Epithelial cell of esophagus (primary cell): ENCODE measurements around the gene APOM.

Experiments
- DNase-seq: peaks from one replicate; pipeline ENCODE4 v3.0.0; 2010; ENCODE audit warnings: low read depth
- H3K4me3 ChIP-seq: 2 replicates; pipeline ENCODE4 v1.5.1; 2011; ENCODE audit warnings: mild to moderate bottlenecking, low read length, control low read depth
- TF ChIP-seq, protein P1 (sequence below): IDR thresholded peaks from 2 replicates; pipeline ENCODE4 v1.5.1; 2011; ENCODE audit warnings: low read depth, mild to moderate bottlenecking, low read length, control low read depth, inconsistent platforms; ENCODE audit not compliant: insufficient read depth; ENCODE audit errors: missing control alignments

The APOM gene

DNA sequence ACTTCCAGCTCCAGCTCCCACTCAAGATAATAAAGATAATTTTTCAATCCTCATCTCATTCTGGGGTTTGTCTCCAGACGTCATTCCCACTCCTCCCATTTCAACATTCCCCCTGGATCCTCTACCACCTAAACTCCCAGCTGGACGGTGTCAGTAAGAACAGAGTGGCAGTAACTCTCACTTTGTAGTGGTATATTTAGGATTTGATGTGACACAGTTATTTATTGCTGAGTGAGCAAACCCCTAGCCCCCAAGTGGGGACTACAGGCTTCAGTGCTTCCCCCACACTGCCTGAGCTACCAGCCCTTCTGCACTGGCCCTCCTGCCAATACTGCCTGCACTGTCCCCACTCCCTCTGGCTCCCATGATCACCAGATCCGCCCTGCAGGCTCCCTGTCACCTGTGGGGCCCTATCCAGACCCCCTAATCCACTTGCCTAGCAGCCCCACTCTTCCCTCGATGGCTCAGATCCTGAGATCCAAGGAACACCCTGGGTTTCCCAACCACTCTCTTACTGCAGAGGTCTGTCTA is 2.5 kb downstream of the APOM start:
- no peak for DNase-seq
- TF ChIP-seq, protein P1, sequence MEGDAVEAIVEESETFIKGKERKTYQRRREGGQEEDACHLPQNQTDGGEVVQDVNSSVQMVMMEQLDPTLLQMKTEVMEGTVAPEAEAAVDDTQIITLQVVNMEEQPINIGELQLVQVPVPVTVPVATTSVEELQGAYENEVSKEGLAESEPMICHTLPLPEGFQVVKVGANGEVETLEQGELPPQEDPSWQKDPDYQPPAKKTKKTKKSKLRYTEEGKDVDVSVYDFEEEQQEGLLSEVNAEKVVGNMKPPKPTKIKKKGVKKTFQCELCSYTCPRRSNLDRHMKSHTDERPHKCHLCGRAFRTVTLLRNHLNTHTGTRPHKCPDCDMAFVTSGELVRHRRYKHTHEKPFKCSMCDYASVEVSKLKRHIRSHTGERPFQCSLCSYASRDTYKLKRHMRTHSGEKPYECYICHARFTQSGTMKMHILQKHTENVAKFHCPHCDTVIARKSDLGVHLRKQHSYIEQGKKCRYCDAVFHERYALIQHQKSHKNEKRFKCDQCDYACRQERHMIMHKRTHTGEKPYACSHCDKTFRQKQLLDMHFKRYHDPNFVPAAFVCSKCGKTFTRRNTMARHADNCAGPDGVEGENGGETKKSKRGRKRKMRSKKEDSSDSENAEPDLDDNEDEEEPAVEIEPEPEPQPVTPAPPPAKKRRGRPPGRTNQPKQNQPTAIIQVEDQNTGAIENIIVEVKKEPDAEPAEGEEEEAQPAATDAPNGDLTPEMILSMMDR: no peak
- H3K4me3 ChIP-seq: no peak overlapping the region

DNA sequence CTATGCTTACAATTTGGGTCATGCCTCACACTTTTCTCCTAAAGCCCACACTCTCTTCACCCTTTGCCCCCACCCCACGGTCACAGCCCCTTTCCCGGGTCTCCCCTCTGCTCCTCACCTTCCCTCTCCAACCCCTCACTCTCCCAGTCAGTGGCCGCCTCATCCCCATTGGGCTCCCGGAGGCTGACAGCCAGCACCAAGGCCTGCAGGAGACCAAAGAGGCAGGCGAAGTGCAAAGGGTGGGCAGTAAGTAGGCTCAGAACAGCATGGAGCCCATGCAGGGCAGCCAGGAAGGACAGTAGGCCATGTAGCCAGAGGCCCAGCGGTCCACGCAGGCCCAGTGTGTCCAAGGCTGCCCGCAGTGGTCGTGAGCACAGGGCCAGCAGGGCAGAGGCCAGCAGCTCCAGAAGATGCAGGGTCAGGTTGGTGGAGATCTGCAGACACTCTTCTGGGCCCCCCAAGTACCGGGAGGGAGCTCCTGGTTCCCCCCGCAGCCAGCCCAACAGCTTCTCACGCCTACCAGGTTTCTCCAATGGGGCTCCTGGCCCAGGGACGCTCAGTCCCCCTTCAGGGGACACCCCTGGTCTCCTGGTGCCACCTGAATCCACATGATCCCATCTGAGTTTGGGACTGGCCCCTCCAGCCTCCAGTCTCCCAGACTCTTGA is 3.4 kb downstream of the APOM start:
- DNase-seq: no peak
- TF ChIP-seq, protein P1: no peak
- peak overlapping the region; percentile 96 for H3K4me3 ChIP-seq

DNA sequence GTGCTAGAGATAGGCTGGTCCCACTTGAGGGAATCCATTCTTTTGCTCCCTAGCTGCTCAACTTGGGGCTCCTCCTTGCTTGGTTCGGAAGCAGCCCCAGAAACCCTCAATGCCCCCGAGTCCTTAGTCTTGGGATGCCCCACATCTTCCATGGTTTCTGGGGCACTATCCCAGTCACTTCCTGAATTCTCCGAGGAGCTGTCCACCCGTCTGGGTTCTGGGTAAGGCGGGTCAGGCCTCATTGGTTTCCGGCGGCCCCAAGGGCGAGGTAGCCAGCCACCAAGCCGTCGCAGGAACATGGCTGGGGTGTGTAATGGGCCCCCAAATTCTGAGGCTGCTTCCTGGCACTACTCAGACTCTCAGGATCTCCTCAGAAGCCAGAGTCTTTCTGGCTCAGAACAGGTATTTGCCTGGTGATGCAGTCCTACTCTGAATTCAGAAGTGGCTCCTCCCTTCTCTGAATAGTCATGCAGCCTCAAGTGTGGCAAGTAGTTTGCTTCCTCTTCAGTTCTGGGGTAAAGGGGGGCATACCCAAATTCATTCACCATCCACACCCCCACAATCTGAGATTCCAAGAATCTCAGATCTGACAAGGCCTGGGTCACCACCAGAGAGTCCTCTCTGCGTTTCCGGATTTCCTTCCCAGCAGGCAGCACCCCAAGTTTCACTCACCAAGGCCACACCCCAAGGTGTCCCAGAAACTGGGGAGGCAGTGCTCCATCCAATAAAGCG is 4.1 kb downstream of the APOM start:
- peak; percentile 57 for DNase-seq
- TF ChIP-seq, protein P1: no peak
- H3K4me3 ChIP-seq: peak overlapping the region; percentile 96

DNA sequence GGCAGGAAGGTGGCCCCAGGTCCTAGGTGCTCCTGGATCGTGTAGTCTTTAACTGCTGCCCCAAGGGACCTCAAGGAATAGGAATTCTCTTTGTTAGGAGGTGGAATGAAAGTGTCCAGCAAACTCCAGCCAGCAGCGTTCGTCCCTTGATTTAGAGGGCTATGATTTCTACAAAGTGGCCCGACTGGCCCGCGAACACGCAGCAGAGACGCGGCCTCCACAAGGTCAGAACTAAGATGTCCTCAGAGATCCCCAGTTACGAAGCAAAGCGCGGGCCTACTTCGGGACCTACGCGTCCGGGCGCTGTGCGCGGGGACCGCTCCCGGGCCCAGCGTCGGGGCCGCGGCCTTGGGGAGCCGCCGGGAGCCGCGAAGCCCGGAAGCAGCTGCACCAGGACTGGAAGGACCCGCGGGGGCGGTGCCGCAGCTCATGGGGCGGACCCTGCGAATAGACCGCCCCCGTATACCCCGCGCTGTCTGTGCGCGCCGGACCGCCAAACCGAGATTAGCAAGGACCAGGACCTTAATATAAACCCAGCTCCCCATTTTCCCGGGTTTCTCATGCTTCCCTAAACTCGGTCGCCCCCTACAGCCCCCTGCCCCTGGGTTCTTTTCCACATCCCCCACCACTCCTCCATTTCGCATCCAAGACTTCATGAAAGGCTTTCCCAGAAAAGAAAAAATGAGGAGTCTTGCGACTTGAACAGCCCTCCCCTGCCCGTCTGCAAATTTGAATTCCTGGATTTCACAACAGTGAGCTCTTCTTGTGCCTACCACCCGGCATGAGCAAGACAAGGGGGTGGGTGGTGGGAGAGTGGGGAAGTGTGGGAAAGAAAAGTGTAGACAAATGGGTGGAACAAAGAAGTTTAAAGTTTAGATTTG is 4.9 kb downstream of the APOM start, which contains the start of gene C6orf47:
Gene C6orf47, minus strand, starts transcription at position 398 of the 881 bp plus-strand sequence. CDS start 831 bp downstream, outside the sequence.
- H3K4me3 ChIP-seq: peak within 1 kb of the TSS; percentile 96
- DNase-seq: peak; percentile 79
- TF ChIP-seq, protein P1: no peak

DNA sequence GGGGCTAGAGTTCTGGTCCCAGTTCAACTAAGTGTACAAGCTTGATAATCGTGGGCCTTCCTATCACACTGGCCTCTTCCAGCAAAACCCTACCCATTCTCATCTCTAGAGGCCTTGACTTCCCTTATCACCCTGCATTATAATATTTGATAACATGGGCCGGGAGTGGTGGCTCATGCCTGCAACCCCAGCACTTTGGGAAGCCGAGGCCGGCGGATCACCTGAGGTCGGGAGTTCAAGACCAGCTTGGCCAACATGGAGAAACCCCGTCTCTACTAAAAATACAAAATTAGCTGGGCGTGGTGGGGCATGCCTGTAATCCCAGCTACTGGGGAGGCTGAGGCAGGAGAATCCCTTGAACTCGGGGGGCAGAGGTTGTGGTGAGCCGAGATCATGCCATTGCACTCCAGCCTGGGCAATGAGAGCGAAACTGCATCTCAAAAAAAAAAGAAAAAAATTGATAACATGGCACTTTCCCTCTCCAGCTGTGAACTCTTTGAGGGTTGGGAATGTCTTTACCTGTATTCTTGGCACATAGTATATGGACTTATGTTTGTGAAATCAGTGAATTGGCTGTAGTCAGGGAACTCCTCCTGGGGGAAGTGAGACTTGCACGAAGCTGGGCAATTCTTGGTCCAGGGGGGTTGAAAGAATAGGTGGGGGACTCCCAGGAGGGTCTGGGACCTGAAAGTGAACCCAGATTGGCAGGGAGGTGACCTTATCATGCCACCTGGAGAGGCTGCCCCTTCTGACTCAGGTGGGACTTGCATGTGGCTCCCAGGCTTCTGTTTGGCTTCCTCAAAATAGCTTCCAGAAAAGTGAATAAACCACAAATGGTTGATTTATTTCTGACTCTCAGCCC is 5.8 kb downstream of the APOM start:
- TF ChIP-seq, protein P1: no peak
- H3K4me3 ChIP-seq: peak overlapping the region; percentile 96
- no peak for DNase-seq

DNA sequence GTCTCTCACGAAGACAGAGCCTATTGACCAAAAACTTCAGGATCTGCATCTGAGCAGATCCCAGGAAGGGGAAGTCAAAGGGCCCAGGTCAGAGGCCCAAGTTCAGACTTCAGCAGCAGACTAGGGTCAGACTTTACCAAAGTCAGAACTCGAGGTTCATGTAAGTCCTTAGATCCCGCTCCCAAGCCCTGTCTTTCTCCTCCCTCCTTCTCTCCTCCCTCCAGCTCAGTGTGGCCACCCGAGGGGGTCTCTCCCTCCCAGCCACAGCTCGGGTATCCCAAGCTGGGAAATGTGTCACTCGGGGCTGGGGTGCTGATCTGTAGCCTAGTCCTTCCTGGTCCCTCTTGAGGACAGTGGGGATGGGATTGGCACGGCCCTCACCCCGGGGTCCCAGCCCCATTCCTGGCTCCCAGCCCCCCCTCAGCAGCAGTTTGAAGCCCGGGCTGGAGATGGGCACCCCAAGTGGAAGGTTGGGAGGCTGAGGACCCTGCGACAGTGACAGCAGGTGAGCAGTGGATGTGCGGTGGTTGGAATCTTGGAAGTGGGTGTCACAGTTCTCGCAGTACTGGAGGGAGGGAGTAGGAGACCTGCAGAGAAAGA is 6.5 kb downstream of the APOM start:
- H3K4me3 ChIP-seq: no peak overlapping the region
- DNase-seq: no peak
- TF ChIP-seq, protein P1: no peak
